HepG2 (cell line): ENCODE results near the gene NDUFAF8. TPM values are rescaled to one million over a fixed set of nuclear protein-coding genes. Genes with fewer than 3 reads are reported as not detected.

Experiments used
- ATAC-seq: fragments of 200-7000 bp; cut with Tn5 transposase; 3 replicates; pipeline ENCODE4 v1.9.1; 2020; ENCODE audit warnings: mild to moderate bottlenecking, moderate library complexity
- BruUV-seq: library from RNA; stranded (reverse); fragments of 400-500 nt; replicated peaks from 2 replicates; lab custom pipeline; 2021; lab: Mats Ljungman, UMichigan
- CTCF ChIA-PET: fragments of 300-600 bp; formaldehyde crosslinking; extraction: SDS; loops from one replicate; lab custom pipeline; 2021; ENCODE audit warnings: low total read pairs, inconsistent platforms, low intra/inter-chr PET ratio; lab: Yijun Ruan, JAX
- POLR2A ChIA-PET: fragments of 350-600 bp; sonication (Branson Sonifier 250); formaldehyde crosslinking; loops from one replicate; lab custom pipeline; 2020; ENCODE audit warnings: antibody characterized with exemption, inconsistent platforms; lab: Yijun Ruan, JAX
- DNase-seq: peaks from one replicate; pipeline ENCODE4 v3.0.0-alpha.2; 2015; ENCODE audit warnings: low spot score
- FAIRE-seq: peaks from 3 replicates; lab custom pipeline; 2011; peaks lifted over from hg19 to GRCh38; lab: Jason Lieb, UNC
- H2AFZ ChIP-seq: one replicate; pipeline ENCODE4 v1.6.1; 2011; ENCODE audit warnings: low read length, inconsistent platforms
- H3K27ac ChIP-seq: fragments of 300-600 bp; 3 replicates; pipeline ENCODE4 v1.8.0; 2011; ENCODE audit warnings: mixed run types, mild to moderate bottlenecking, mixed read lengths, low read length, inconsistent platforms; ENCODE audit not compliant: insufficient read depth; ENCODE audit errors: extremely low read length
- H3K27me3 ChIP-seq, 2 experiments: fragments of 200-600 bp in 1 of 2; 2 replicates in 1 of 2; 3 replicates in 1 of 2; pipeline versions ENCODE4 v1.6.0 to v1.8.0; 2011; ENCODE audit warnings: low read length in 2 of 2, mild to moderate bottlenecking in 2 of 2, moderate library complexity in 2 of 2, inconsistent platforms in 1 of 2; ENCODE audit not compliant: insufficient read depth in 2 of 2, control insufficient read depth in 1 of 2
- H3K36me3 ChIP-seq, 2 experiments: fragments of 200-600 bp in 1 of 2; replicated peaks in 1 of 2; 2 replicates in 1 of 2; 3 replicates in 1 of 2; pipeline versions ENCODE4 v1.5.1 to v1.8.0; 2011; ENCODE audit warnings: low read length in 2 of 2, inconsistent platforms in 1 of 2; ENCODE audit not compliant: insufficient read depth in 2 of 2, control insufficient read depth in 1 of 2
- H3K4me1 ChIP-seq: 2 replicates; pipeline ENCODE4 v1.5.1; 2012; ENCODE audit warnings: low read length, inconsistent platforms; ENCODE audit not compliant: insufficient read depth
- H3K4me2 ChIP-seq: 2 replicates; pipeline ENCODE4 v1.6.0; 2011; ENCODE audit warnings: low read depth, low read length, inconsistent platforms
- H3K4me3 ChIP-seq, 3 experiments: fragments of 200-600 bp in 1 of 3; sonication (generic), shearing (Covaris generic) in 1 of 3; replicated peaks in 1 of 3; 2 replicates each; pipeline ENCODE4 v1.5.1; 2011 to 2016; ENCODE audit warnings: low read length in 3 of 3, inconsistent platforms in 2 of 3, low read depth in 2 of 3, mild to moderate bottlenecking in 2 of 3, control low read depth in 1 of 3, mixed read lengths in 1 of 3; ENCODE audit not compliant: insufficient read depth in 1 of 3
- H3K79me2 ChIP-seq: one replicate; pipeline ENCODE4 v1.6.1; 2011; ENCODE audit warnings: low read length, inconsistent platforms; ENCODE audit not compliant: insufficient read depth
- H3K9ac ChIP-seq: 2 replicates; pipeline ENCODE4 v1.6.0; 2011; ENCODE audit warnings: mild to moderate bottlenecking, low read depth, low read length, inconsistent platforms; ENCODE audit not compliant: insufficient read depth
- H3K9me3 ChIP-seq: 2 replicates; pipeline ENCODE4 v1.5.1; 2012; ENCODE audit warnings: mild to moderate bottlenecking, low read length
- H4K20me1 ChIP-seq: 2 replicates; pipeline ENCODE4 v1.6.0; 2011; ENCODE audit warnings: inconsistent platforms, mild to moderate bottlenecking, low read length, moderate library complexity; ENCODE audit not compliant: insufficient read depth
- ERF ChIP-seq: IDR thresholded peaks from 2 replicates; pipeline ENCODE4 v1.6.1; 2018; ENCODE audit warnings: missing biosample characterization, missing genetic modification reagents
- HDAC6 ChIP-seq: fragments of 200-600 bp; sonication (generic); IDR thresholded peaks from 2 replicates; pipeline ENCODE4 v1.7.0; 2017; ENCODE audit warnings: mild to moderate bottlenecking, antibody characterized with exemption, low read length, low read depth
- LRRFIP1 ChIP-seq: sonication (generic); formaldehyde crosslinking; conservative IDR thresholded peaks from 2 replicates; pipeline ENCODE4 v1.4.0; 2020; ENCODE audit warnings: missing genetic modification reagents
- ZNF12 ChIP-seq: sonication (generic); formaldehyde crosslinking; IDR thresholded peaks from 2 replicates; pipeline ENCODE4 v1.5.0; 2020; ENCODE audit warnings: missing genetic modification reagents
- ZNF510 ChIP-seq: sonication (generic); formaldehyde crosslinking; IDR thresholded peaks from 2 replicates; pipeline ENCODE4 v1.4.0; 2020; ENCODE audit warnings: low read depth, mild to moderate bottlenecking, missing genetic modification reagents
- WGBS: methylation state at CpG from one replicate; pipeline ENCODE4 v1.1.6; 2017; ENCODE audit warnings: low lambda C conversion rate; 5-methylcytosine and 5-hydroxymethylcytosine counted together
- in situ Hi-C: cut with HindIII; loops from 2 replicates; pipeline ENCODE4 v1.10.0; 2017; ENCODE audit warnings: low pct_unique_long_range_greater_than_20kb; ENCODE audit not compliant: extremely low pct_ligation_motif_present
- intact Hi-C: fragments of 100-400 bp; cut with micrococcal nuclease; formaldehyde crosslinking; loops from one replicate; pipeline ENCODE4 v1.10.0; 2022; ENCODE audit not compliant: unreplicated experiment
- polyA plus RNA-seq, 8 experiments: library from polyadenylated mRNA; depleted of rRNA in 3 of 8; stranded (reverse) in 7 of 8; unstranded in 1 of 8; fragments of >200 nt; fragmentation: Illumina TruSeq in 4 of 8; extraction: Trizol in 4 of 8; gene quantifications; 2 replicates each; pipeline versions ENCODE4 v1.2.1 to v1.2.3, GENCODE V29; 2011 to 2016; ENCODE audit warnings: low read depth in 4 of 8, missing spikeins in 1 of 8, mixed read lengths in 1 of 8; ENCODE audit not compliant: insufficient read depth in 1 of 8
- total RNA-seq, 5 experiments: library from RNA; depleted of rRNA; stranded (reverse); fragments of >200 nt; fragmentation: Illumina TruSeq; extraction: Trizol; gene quantifications; 2 replicates each; pipeline ENCODE4 v1.2.3, GENCODE V29; 2016; ENCODE audit warnings: low read depth in 1 of 5

Gene NDUFAF8
- total and polyA plus RNA-seq, 2 of the 13 experiments (the other 11 are each of a cell fraction or from before 2014, with no cell fraction given): 75.6 to 233 TPM

GRCh38 chr17:81193470-81194224 lies 45.5 kb upstream of the NDUFAF8 start:
- Histone ChIP-seq H3K4me1 (no peaks in the 10 kb centered on the region), H3K9me3 (no peaks in the 10 kb centered on the region), H2AFZ (no peak overlapping the region), H3K4me2 (no peak overlapping the region), H3K27me3 (no peaks in the 10 kb centered on the region), H4K20me1 (no peaks in the 10 kb centered on the region), H3K9ac (no peak overlapping the region), H3K36me3 (peaks cover 13 to 16% of the 10 kb centered on the region in 2 experiments; a peak in 4 of 5 replicates), H3K27ac (no peak overlapping the region), H3K79me2 (no peaks in the 10 kb centered on the region), H3K4me3 (no peak overlapping the region)
- FAIRE-seq (no peak), ATAC-seq (no peak), DNase-seq (no peak)
- no TSS peak for BruUV-seq
- ChIA-PET CTCF (no interaction called here), POLR2A (interaction anchor here (1.4 kb wide), 1 partner anchor 29 kb away, joined by 3 read pairs; the partner anchor contains the start of gene CEP131)
- 91% methylated on average over 37 of the region's 38 CpGs for WGBS
- in situ Hi-C loops (loop anchor here (5.0 kb wide), 1 partner anchor 51 kb away; no protein-coding TSS in a partner anchor), intact Hi-C loops (no loop called here)
- TF ChIP-seq ERF (CRISPR knock-in tag) (no peak), LRRFIP1 (no peak), ZNF12 (no peak), ZNF510 (no peak), HDAC6 (no peak)
